ENCODE measurements around the gene PKNOX1. TPM values are rescaled to one million over a fixed set of nuclear protein-coding genes. Genes with fewer than 3 reads are reported as not detected.
"Not testable (repeated sequence)": the region's sequence is repeated elsewhere in the genome, so short reads cannot be mapped to it uniquely, and the experiment has no call there.

The PKNOX1 gene
- total RNA-seq, 1 donor from 2014 or later: 9.8 TPM

- intact Hi-C loops (cut with DNase I): no loop called here
- no peak for TF ChIP-seq POLR2A (IDR thresholded peaks at IDR 0.05)
- no peak for TF ChIP-seq POLR2AphosphoS5 (IDR thresholded peaks at IDR 0.05; ENCODE audit: insufficient read depth in 1 of 2, low read depth in 1 of 2)
- TF ChIP-seq CTCF (IDR thresholded peaks at IDR 0.05): no peak
- Histone ChIP-seq H3K9me3 (no peaks in the 10 kb centered on the region), H3K36me3 (no peaks in the 10 kb centered on the region), H3K27me3 (no peaks in the 10 kb centered on the region), H3K4me3 (no peak overlapping the region), H3K27ac (no peak overlapping the region), H3K4me1 (peaks cover 4% of the 10 kb centered on the region)
- no peak for DNase-seq (ENCODE audit: extremely low spot score in 2 of 2)
Observed at GRCh38 chr21:42931560-42932235, 42.7 kb upstream of the PKNOX1 start.

GRCh38 chr21:42932378-42933136 is 41.8 kb upstream of the PKNOX1 start:
- H3K27ac ChIP-seq; intact Hi-C loops (cut with DNase I); H3K9me3 ChIP-seq; H3K4me3 ChIP-seq; H3K27me3 ChIP-seq; H3K36me3 ChIP-seq; H3K4me1 ChIP-seq; DNase-seq (ENCODE audit: extremely low spot score in 2 of 2): not testable (repeated sequence)

- H3K4me1 ChIP-seq; H3K27ac ChIP-seq; H3K9me3 ChIP-seq; H3K4me3 ChIP-seq; H3K36me3 ChIP-seq; DNase-seq (ENCODE audit: extremely low spot score in 2 of 2); intact Hi-C loops (cut with DNase I); H3K27me3 ChIP-seq: not testable (repeated sequence)
Observed at GRCh38 chr21:42933137-42933970, 41.0 kb upstream of the PKNOX1 start.

- intact Hi-C loops (cut with DNase I); H3K4me3 ChIP-seq; H3K9me3 ChIP-seq; H3K36me3 ChIP-seq; DNase-seq (ENCODE audit: extremely low spot score in 2 of 2); H3K4me1 ChIP-seq; H3K27ac ChIP-seq; H3K27me3 ChIP-seq: not testable (repeated sequence)
Observed at GRCh38 chr21:42933973-42934372, 40.4 kb upstream of the PKNOX1 start.

- intact Hi-C loops (cut with DNase I); H3K4me3 ChIP-seq; H3K36me3 ChIP-seq; H3K27ac ChIP-seq; H3K27me3 ChIP-seq; H3K9me3 ChIP-seq; DNase-seq (ENCODE audit: extremely low spot score in 2 of 2): not testable (repeated sequence)
- peaks cover 23% of the 10 kb centered on the region for H3K4me1 ChIP-seq
Observed at GRCh38 chr21:42936360-42936759, 38.0 kb upstream of the PKNOX1 start.

- H3K27me3 ChIP-seq; H3K4me3 ChIP-seq; H3K36me3 ChIP-seq; intact Hi-C loops (cut with DNase I); H3K9me3 ChIP-seq; DNase-seq (ENCODE audit: extremely low spot score in 2 of 2); H3K27ac ChIP-seq: not testable (repeated sequence)
- peaks cover 23% of the 10 kb centered on the region for H3K4me1 ChIP-seq
Observed at GRCh38 chr21:42937034-42937940, 37.1 kb upstream of the PKNOX1 start.

- Histone ChIP-seq H3K36me3 (no peaks in the 10 kb centered on the region), H3K4me3 (no peak overlapping the region), H3K4me1 (peaks cover 18% of the 10 kb centered on the region), H3K27me3 (no peaks in the 10 kb centered on the region), H3K27ac (no peak overlapping the region), H3K9me3 (no peaks in the 10 kb centered on the region)
- no peak for DNase-seq (ENCODE audit: extremely low spot score in 2 of 2)
- intact Hi-C loops (cut with DNase I): no loop called here
- TF ChIP-seq POLR2A (IDR thresholded peaks at IDR 0.05) (no peak), CTCF (IDR thresholded peaks at IDR 0.05) (no peak), POLR2AphosphoS5 (IDR thresholded peaks at IDR 0.05; ENCODE audit: insufficient read depth in 1 of 2, low read depth in 1 of 2) (no peak)
Observed at GRCh38 chr21:42937960-42938605, 36.3 kb upstream of the PKNOX1 start.

- DNase-seq (ENCODE audit: extremely low spot score in 2 of 2); intact Hi-C loops (cut with DNase I); H3K4me3 ChIP-seq; H3K27me3 ChIP-seq; H3K36me3 ChIP-seq; H3K27ac ChIP-seq; H3K9me3 ChIP-seq: not testable (repeated sequence)
- H3K4me1 ChIP-seq: peaks cover 18% of the 10 kb centered on the region
Observed at GRCh38 chr21:42938606-42938995, 35.8 kb upstream of the PKNOX1 start.

Data from vagina (tissue), 2 donors.